Measurements from ENCODE around the gene THSD7B.
"Not testable (repeated sequence)": the region's sequence is repeated elsewhere in the genome, so short reads cannot be mapped to it uniquely, and the experiment has no call there.

Gene THSD7B

GRCh38 chr2:137051778-137052398, 286.5 kb downstream of the THSD7B start:
- DNase-seq, result no peak

DNA sequence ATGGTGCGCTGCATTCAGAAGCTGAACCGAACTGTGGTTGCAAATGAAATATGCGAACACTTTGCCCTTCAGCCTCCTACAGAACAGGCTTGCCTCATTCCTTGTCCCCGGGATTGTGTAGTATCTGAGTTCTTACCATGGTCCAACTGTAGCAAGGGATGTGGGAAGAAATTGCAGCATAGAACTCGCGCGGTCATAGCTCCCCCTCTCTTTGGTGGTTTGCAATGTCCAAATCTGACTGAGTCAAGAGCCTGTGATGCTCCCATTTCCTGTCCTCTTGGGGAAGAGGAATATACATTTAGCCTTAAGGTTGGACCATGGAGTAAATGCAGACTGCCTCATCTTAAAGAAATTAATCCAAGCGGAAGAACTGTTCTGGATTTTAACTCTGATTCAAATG, 291.4 kb downstream of the THSD7B start:
- DNase-seq, result no peak

DNA sequence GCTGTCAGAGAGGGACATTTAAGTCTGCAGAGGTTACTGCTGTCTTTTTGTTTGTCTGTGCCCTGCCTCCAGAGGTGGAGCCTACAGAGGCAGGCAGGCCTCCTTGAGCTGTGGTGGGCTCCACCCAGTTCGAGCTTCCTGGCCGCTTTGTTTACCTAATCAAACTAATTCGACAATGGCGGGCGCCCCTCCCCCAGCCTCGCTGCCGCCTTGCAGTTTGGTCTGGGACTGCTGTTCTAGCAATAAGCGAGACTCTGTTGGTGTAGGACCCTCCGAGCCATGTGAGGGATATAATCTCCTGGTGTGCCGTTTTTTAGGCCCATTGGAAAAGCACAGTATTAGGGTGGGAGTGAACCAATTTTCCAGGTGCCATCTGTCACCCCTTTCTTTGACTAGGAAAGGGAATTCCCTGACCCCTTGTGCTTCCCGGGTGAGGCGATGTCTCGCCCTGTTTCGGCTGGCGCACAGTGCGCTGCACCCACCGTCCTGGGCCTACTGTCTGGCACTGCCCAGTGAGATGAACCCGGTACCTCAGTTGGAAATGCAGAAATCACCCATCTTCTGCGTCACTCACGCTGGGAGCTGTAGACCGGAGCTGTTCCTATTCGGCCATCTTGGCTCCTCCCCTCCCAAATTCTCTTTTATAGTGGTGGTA, 310.9 kb downstream of the THSD7B start:
- not testable (repeated sequence) for DNase-seq

DNA sequence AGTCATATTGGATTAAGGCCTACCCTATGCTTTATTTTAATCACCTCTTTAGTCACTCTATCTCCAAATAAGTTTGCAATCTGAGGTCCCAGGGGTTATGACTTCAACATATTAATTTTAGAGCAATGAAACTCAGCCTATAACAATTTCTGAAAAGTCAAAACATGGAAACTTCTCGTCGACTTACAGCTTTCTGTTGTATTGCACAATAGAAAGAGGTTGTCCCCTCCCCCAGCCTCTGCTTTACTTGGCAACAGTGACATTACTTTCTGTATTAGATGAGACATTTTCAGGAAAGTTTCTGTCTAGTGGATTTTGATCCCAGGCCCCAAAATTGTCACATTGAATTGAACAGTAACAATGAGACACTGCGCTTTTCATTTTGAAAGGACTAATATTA, 326.4 kb downstream of the THSD7B start:
- DNase-seq, result no peak

- no peak for DNase-seq
Observed at GRCh38 chr2:137093116-137093515, 327.8 kb downstream of the THSD7B start.

- no peak for DNase-seq
Observed at GRCh38 chr2:137096187-137096586, 330.8 kb downstream of the THSD7B start.

DNA sequence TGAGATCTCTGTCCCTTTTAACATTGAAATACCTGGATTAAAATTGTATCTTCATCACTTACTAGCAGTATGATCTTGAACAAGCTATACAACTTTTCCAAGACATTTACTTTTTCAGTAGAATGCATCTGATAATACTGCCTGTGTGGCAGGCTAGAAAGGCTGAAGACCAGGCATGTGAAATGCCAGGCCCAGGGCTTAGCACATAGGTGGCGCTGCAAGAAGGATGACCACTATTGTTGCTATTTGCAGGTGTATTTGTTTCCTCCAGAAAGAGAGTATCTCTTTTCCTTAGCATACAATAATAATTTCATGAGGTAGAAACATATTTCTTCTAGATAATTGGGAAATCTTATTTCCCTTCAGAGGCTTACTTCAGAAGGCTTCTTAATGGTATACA, 331.3 kb downstream of the THSD7B start:
- DNase-seq, result no peak

DNA sequence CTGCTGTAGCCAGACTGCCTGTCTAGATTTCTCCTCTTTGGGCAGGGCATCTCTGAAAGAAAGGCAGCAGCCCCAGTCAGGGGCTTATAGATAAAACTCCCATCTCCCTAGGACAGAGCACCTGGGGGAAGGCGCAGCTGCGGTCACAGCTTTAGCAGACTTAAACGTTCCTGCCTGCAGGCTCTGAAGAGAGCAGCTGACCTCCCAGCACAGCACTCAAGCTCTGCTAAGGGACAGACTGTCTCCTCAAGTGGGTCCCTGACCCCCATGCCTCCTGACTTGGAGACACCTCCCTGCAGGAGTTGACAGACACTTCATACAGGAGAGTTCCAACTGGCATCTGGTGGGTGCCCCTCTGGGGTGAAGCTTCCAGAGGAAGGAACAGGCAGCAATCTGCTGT, 336.5 kb downstream of the THSD7B start:
- DNase-seq, result not testable (repeated sequence)

GRCh38 chr2:137107904-137108303, 342.6 kb downstream of the THSD7B start:
- DNase-seq, result no peak

DNA sequence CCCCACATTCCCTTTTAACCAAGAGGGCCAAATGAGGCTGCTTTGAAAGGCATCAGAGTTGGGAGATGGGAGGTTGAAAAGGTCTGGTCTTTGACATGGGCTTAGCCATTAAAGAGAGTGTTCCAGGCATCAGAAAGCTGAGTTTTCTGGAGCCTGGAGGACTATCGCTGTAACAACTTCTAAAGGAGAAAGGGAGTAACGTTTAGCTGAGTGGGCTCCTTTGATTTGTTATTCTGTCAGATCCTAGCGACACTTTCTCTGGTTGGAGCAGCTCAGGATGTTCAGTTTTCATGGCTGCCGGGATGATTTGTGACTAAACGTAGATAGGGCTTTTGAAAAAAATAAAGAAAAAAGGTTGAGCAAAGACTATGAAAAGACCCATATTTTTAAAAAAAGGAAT, 346.6 kb downstream of the THSD7B start:
- DNase-seq, result no peak

GRCh38 chr2:137115081-137115794, 349.9 kb downstream of the THSD7B start:
- DNase-seq, result no peak

DNA sequence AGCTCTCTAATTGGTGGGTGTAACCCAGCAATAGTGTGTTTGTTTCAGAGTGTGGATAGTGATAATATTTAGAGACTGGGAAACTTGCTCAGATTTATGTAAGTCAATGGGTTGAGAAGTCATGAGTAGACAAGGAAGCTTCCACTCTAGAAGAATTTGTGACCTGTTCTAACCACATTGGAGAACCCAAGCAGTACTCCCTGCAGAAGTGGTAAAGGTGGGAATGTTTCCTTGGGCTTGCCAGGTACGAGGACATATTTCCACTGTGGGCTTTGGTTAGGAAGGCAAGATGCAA, 350.4 kb downstream of the THSD7B start:
- no peak for DNase-seq

GRCh38 chr2:137117385-137117784, 352.0 kb downstream of the THSD7B start:
- DNase-seq, result no peak

DNA sequence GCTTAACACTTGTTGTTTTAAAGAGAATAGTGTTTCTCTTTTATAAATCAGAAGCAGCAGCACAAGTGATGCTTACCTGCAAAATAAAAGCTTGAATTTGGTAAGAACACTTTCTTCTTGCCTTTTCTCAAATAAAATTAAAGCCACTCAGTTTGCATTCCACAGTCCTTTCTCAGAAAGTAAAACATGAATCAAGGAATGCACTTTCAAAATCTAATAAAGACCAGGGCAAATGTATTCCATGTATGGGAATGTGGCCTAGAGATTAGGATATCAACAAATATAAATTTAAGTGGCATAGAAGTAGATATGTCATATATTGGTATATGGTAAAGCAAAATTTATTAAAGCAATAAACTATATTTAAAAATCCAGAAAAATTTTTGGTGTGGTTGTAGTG, 352.8 kb downstream of the THSD7B start:
- no peak for DNase-seq

DNA sequence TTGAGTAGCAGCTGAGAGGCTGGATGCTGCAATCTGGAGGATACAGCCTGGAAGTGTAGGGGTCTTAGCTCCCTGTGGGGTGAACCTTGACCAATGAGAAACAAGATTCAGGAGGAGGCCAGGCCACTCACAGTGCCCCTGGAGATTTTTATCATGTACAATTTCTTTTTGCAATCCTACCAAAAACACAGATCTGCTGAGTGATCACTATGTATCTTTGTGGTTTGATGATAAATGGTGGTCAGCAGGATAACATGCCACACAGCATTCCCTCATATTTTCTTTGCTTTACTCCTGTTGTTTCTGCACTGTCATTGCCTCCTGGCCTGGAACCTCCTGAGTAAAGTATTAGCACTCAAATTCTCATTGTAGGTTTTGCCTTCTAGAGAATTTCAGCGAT, 357.9 kb downstream of the THSD7B start:
- no peak for DNase-seq

- no peak for DNase-seq
Observed at GRCh38 chr2:137133225-137133624, 367.9 kb downstream of the THSD7B start.

GRCh38 chr2:137138263-137138662, 372.9 kb downstream of the THSD7B start:
- no peak for DNase-seq

DNA sequence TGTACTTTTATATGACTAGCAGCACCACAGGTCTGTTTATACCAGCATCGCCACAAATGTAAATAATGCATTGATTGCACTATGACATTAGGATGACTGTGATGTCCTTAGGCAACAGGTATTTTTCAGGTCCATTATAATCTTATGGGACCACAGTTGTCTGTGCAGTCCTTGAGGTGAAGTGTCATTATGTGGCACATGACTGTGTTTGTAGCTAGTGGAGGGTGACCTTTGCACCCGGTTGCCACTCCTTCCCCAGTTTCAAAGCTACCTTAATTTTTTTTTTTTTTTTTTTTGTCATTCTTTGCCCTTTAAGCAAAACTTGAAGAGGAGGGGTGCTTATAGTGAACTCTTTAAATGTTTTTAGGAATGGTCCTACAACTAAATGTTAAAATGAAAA, 386.4 kb downstream of the THSD7B start:
- DNase-seq, result no peak

DNA sequence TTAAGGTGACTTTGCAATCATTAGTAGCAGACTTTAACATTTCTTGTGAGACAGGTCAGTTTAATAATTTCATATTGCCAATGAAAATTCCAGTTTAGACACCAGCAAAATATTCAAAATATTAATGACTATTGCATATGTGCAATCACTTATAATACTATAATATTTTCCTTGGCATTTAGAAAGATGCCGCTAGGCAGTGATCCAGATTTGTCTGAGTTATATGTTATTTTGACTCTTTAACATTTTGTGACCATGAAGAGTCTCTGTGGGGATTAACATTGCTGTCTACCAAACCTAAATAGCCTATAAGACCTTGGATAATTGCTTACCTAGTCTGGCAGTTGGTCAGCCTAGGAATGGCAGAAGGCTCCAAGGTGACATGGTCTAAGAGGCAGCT, 389.6 kb downstream of the THSD7B start:
- no peak for DNase-seq

DNA sequence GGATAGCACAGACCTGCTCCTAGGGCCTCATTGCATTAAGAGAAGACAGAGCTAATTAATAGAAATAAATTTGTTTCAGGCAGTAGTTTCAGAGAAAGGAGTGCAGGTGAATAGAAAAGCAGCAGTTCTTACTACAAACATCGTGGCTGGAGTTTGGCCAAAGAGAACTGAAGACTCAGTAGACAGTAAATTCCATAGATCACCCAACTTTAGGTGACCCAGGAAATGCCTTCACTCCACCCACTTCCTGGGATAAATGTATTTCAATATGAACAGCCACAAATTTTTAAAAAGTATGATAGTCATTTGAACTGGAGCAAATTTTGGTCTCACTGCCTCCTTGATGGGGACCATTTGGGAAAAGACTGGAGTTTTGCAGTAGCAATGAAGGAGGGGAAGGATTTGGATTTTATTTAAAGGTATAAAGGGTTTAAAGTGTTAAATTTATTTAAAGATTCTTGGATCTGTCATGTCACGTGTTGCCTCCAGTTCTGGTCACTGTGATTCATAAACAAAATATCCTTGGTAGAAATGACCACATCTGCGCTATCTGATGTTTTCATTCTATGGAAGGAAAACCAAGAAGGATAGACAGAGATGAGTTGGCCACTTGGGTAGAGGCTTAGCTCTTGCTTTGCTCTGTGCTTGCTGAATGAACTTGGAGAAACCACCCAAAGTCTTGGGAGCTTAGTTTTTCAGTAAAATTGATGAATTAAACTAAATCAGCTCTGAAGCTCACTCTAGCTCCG, 390.2 kb downstream of the THSD7B start:
- DNase-seq, result no peak

DNA sequence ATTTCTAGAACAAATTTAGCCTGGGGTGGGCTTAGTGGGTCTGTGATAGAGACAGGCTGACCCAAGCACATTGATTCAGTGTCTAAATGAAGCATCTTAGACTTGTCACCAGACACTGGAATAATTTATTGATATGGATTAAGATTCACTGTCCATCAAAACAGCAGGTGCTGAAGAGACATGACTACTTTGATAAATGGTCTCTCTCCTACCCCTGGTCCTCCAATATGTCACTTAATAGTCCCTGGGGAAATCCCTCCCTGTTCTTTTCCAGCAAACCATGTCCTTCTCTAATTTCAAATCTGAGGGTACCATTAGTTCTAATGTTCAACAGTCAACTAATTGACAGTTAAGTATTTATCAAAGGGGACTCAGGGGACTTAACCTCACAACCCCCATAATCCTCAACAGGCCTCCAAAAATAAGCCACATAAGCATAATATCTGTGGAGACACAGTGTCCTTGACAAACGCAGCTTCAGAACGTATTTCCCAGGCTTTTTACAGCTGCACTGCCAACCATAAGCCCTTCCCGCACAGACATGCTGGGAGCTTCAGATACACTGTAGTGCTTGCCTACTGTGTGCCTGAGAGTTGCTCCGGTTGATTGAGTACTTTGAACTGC, 391.0 kb downstream of the THSD7B start:
- DNase-seq, result no peak

DNA sequence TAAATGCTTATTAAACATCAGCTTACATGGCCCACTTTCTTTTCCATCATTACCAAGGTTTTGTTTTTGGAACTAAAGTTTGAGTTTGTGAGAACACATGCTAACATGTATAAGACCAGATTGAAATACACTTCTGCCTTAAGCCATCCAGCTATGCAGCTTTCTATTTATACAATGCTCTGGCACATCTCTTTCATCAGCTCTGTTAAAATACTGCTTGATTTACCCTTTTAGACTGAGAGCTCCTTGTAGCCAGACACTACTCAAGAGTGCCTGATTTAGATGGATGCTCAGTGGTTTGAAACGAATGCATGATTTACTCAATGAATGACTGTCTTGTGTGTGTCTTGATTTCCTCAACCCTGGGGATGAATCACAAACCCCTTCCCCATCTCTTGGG, 392.5 kb downstream of the THSD7B start:
- DNase-seq, result no peak

DNA sequence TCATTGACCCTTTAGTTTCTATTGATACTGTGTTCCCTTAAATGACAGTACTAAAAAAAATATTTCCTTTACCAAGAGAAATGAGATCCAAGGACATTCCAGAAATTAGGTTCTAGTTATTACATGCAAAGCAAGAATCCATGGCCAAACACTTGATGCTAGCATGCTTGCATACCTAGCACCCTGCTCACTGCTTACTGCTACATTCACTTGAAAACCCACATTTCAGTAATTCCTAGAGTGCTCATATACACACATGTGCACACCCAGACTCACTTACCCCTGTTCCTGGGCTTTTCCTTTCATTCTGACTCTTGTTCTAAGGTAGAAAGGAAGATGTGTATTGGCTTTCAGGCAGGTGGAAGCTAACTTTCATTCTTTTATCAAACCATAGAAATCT, 395.9 kb downstream of the THSD7B start:
- DNase-seq, result no peak
